ENCODE data around the gene PBX3.

- TF ChIP-seq CTCF (IDR thresholded peaks at IDR 0.05) (no peak), POLR2A (IDR thresholded peaks at IDR 0.05) (no peak)
Observed at GRCh38 chr9:125782718-125783117, 35.5 kb downstream of the PBX3 start.
